Stimulated activated CD8-positive, alpha-beta memory T cell treated with anti-CD3 and anti-CD28 coated beads, Interleukin-15, amount 100 ng/mL, for 1 hour (primary cell): ENCODE results near the gene SLC6A2.
"Not testable (repeated sequence)": the region's sequence is repeated elsewhere in the genome, so short reads cannot be mapped to it uniquely, and the experiment has no call there.

Source experiments
- DNase-seq: peaks from one replicate; pipeline ENCODE4 v3.0.0-alpha.2; 2020; ENCODE audit warnings: low read depth

The SLC6A2 gene

DNA sequence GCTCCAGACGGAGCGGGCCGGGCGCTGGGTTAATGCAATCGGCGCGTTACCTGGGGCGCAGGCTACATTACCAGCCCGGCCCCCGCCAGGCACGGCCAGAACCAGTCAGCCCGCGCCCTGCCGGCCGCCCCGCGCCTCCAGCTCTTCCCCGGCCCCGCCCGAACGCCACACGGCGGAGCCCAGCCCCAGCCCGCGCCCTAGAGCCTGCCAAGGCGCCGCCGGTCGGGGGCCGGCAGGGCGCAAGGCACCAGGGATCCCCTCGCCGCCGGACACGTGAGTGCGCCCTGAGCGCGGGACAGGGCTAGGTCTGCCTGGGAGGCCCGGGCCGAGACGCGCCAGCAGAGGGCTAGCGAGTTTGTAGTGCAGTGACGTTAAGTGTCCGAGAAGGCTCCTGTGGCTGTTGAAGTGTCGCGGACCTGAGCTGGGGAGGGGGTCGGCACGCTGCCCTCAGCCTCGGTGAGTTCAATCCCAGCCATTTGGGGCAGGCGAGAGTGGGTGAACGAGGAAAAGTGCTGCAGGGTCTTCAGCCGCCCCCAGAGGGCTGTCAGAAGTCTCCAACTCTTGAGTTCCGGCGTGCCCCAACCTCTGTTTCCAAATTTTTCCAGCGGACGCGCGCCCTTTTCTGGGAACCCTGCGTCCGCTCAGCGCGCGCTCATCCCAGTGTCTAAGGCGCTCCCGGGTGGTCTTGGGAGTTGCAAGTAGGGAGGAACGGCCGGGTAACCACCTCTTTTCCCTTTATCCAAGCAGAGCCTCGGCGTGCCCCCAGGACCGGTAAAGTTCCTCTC is at the start of gene SLC6A2:
TSS of gene SLC6A2 (plus strand) at position 92 of the 785 bp plus-strand sequence. CDS start 707 bp downstream, outside the sequence.
- no peak for DNase-seq

GRCh38 chr16:55613613-55614335 is 42.0 kb upstream of the SLC6A2 start:
- no peak for DNase-seq

- DNase-seq = no peak
Measured at GRCh38 chr16:55615071-55615470, 40.7 kb upstream of the SLC6A2 start.

- not testable (repeated sequence) for DNase-seq
Measured at GRCh38 chr16:55615670-55616069, 40.1 kb upstream of the SLC6A2 start.

DNA sequence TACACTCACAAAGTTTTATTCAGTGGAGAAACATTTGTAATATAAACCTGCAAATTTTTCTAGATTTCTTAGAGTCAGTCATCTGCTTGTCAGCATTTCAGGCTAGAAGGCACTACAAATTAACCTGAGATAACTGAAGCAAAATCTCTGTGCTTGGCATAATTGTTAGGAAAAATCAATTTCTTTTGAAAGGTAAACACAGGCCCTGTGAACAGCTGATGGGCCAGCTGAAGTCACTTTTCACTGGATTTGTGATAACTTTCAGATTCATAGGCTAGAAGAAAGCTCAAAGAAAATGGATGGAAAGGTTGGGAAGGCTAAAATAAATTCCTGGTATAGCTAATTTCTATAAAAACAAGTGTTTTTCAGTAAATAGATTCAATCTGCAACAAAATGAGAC is 34.0 kb upstream of the SLC6A2 start:
- no peak for DNase-seq

DNA sequence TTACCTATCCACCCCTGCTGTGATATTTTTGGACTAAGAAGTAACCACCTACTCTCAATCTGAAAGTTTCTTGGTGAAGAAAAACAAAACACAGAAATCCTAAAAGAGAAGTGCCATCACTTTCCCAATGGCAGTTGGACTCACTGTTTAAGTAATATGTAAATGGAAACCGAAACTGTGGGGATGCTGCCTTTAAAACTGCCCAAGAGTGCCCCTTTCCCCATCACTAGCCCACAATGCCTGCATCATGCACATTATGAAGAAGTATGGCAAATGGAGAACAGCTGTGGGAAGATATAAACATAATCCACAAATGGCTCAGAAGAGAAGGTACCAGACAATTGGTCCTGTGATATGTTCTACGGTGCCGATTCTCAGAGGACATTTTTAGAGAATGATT is 33.5 kb upstream of the SLC6A2 start:
- DNase-seq = no peak

GRCh38 chr16:55622930-55623561 is 32.7 kb upstream of the SLC6A2 start:
- DNase-seq = no peak

- DNase-seq = no peak
Measured at GRCh38 chr16:55623640-55624039, 32.1 kb upstream of the SLC6A2 start.

DNA sequence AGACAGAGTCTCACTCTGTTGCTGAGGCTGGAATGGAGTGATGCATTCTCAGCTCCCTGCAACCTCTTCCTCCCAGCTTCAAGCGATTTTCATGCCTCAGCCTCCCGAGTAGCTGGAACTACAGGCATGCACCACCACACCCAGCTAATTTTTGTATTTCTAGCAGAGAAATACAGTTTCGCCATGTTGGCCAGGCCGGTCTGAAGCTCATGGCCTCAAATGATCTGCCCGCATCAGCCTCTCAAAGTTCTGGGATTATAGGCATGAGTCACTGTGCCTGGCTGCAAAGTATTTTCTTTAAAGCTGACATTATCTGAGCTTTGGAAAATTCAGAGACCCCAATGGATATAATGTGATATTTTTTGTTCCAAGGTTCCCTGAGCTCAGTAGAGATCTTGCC is 31.1 kb upstream of the SLC6A2 start:
- no peak for DNase-seq

GRCh38 chr16:55625843-55626242 is 29.9 kb upstream of the SLC6A2 start:
- no peak for DNase-seq

DNA sequence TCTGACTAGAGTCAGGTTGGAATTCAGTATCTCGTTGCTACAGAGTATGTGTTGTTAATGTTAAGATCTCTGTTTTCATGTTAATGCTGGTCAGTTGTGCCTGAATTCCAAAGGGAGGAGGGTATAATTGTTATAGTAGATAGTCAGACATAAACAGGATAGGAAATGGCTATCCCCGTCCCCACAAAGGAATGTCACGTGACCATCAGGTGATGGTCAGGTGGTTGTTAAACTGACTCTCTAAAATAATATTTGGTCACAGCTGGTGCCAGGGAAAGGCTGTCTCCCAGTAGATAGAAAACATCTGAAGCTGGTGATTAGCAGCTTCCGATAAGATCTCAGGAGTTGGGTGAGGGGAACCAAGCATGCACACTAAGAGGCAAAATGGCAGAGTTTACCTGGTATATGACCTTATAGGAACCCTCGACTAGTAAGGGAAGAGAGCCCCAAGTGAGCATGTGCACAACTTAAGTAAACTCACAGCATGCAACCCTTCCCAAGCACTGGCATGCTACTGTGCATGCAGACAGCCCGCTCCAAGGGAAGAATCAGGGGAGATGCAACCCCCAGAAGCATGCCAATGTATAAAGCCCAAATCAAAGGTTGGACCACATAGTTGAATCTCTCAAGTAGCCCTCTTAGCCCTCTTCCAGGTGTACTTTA is 27.4 kb upstream of the SLC6A2 start:
- DNase-seq = no peak

DNA sequence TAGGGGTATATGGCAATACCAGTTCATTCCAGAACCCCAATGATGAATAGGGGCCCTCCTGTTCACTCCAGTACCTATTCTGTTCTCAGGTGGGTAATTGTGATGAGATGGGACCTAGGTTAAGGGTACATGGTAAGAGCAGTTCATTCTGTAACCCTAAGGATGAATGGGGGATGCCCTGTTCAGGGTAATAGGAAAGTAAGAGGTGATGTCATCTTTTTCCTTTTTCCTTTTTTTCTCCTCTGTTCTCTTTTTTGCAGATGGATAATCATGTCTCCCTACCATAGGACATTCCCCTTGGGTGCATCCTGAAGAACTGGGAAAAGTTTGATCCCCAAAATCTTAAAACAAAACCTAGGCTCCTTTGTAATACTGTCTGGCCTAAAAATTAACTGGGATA is 25.0 kb upstream of the SLC6A2 start:
- DNase-seq = no peak

- DNase-seq = no peak
Measured at GRCh38 chr16:55632259-55632658, 23.5 kb upstream of the SLC6A2 start.

DNA sequence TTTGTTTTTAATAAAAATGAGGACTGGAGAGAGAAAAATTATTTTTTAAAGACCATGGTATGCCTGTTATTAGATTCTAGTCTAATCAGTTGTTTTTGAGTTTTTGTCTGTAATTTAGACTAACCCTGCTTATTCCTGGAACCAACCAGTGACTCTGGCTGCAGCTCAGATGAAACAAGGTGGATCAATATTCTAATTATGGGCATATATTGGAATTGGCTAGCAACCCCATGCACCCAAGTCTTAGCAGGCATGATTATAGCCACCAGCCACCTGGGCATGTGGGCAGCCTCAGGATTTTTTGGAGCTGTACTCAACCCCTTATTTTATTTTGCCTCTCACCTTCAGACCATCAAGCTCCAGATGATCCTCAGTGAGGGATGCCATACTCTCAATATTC is 21.6 kb upstream of the SLC6A2 start:
- no peak for DNase-seq

DNA sequence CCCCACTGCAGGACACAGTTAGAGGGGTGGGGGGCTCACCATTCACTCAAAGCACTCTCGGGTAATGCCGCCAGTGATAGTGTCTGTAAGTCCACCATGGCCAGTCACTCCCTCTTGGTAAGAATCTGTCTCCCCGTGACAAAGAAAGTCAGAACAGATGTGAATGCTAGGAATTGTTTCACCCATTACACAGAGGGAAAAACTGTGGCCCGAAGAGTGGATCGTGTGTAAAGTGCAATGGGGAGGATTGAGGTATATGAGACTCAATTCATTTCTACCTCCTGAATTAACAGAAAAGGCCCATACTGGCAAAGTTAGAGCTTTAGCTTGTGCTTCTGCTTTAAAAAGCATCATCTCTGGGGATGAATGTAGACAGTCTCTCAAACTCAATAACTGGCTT is 17.5 kb upstream of the SLC6A2 start:
- DNase-seq = no peak

DNA sequence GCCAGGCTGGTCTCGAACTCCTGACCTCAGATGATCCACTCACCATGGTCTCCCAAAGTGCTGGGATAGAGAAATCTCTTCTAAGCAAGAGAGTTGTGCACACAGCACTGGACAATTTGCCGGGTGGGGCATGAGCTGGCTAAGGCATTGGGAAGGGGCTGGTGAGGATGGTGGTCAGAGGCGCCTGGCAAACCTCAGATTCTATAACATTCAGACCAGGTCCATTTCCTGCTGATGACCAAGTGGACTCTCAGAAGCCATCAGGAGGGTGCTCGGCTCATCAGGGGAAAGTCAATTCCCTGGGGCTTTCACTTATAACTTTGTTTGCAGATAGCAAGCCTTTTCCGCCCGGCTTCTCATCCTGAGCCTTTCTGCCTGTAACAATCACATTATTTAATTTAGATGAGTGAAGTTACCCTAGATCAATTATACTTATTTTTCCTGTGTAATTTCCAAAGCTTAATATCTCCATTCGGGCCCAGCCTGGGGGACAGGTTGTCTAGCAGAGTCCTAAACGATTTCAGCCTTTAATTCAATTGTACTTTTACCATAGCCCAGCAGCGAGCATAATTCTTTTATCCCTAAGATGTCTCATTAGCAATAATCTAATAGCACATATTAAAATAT is 15.0 kb upstream of the SLC6A2 start:
- no peak for DNase-seq

- DNase-seq = no peak
Measured at GRCh38 chr16:55641430-55642056, 14.2 kb upstream of the SLC6A2 start.

- no peak for DNase-seq
Measured at GRCh38 chr16:55642611-55643010, 13.2 kb upstream of the SLC6A2 start.

GRCh38 chr16:55643161-55643970 is 12.4 kb upstream of the SLC6A2 start:
- no peak for DNase-seq

DNA sequence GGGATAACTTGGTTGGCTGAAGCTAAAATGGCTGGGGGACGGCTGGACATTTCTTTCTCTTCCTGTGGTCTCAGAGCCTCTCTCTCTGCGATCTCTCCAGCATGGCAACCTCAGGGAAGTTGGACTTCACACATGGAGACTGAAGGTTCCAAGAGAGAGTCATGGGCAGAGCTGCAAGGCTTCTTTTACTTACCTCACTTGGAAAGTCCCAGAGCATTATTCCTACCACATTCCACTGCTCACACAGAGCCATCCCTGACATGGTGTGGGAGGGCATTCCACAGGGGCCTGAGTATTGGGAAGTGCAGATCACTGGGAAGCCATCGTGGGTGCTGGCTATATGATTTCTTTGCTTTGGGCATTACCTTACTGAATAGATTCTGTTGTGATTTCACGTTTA is 9.8 kb upstream of the SLC6A2 start:
- no peak for DNase-seq

- no peak for DNase-seq
Measured at GRCh38 chr16:55647343-55647742, 8.4 kb upstream of the SLC6A2 start.
